ENCODE data around the gene PRDM16.

The PRDM16 gene

DNA sequence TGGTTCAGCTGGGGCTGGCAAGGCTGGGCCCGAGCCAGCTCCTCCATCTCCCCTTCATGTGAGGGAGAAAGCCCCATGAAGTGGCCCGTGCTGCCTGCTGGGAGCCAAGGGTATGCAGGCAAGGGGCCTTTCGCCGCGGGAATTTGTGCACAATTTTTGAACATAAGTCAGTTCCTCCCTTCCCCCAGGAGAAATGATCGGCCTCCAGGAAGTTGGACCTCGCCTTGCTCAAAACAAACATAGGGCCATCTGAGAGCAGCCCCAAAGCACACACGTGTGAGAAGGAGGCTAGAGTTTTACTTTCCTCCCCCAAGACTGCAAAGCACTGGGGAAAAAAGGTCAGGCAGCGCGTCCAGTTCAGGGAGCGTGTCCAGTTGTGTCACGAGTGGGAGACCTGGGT lies 64.7 kb downstream of the PRDM16 start:
- DNase-seq (ENCODE audit: extremely low read depth, insufficient read length), result no peak
- TF ChIP-seq, protein P1, sequence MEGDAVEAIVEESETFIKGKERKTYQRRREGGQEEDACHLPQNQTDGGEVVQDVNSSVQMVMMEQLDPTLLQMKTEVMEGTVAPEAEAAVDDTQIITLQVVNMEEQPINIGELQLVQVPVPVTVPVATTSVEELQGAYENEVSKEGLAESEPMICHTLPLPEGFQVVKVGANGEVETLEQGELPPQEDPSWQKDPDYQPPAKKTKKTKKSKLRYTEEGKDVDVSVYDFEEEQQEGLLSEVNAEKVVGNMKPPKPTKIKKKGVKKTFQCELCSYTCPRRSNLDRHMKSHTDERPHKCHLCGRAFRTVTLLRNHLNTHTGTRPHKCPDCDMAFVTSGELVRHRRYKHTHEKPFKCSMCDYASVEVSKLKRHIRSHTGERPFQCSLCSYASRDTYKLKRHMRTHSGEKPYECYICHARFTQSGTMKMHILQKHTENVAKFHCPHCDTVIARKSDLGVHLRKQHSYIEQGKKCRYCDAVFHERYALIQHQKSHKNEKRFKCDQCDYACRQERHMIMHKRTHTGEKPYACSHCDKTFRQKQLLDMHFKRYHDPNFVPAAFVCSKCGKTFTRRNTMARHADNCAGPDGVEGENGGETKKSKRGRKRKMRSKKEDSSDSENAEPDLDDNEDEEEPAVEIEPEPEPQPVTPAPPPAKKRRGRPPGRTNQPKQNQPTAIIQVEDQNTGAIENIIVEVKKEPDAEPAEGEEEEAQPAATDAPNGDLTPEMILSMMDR (IDR thresholded peaks at IDR 0.05; ENCODE audit: insufficient read depth, low read length, poor library complexity, severe bottlenecking), result no peak
- Histone ChIP-seq H3K36me3 (ENCODE audit: control insufficient read depth, insufficient read depth, low read length) (no peaks in the 10 kb centered on the region), H3K27me3 (replicated peaks; ENCODE audit: control insufficient read depth, insufficient read depth, low read length) (no peaks in the 10 kb centered on the region), H3K4me3 (replicated peaks; ENCODE audit: low read depth, low read length) (no peak overlapping the region)

DNA sequence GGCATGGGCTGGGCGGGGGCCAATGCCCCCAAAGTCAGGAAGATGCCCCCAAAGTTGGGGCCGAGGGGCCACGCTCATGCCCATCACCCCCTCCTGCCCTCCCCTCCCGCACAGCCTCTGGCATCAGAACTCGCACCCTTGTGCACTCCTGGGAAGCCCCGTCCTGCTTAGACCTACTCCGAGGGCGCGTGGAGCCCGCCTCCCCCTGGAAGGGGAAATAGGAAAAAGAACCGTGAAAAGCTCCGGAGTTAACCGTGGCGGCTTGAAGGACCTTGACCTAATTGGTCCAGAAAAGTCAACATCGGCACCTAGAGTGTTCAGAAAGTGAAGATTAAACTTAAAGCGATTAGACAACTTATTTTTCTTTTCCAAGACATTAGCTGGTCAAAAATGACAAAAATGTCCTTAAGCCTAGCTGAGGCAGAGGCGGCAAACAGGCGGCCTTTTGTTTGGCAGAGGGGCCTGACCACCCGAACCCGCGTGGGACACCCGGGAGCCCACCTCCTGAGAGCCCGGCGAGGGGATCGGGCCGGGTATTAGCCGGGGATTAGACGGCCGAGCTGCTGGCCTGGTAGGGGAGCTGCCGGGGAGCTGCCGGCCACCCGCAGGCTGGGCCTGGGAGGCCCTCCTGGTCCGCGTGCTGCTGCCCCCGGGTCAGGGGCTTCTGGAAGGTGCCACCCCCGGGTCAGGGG lies 65.5 kb downstream of the PRDM16 start:
- DNase-seq (ENCODE audit: extremely low read depth, insufficient read length), result no peak
- Histone ChIP-seq H3K36me3 (ENCODE audit: control insufficient read depth, insufficient read depth, low read length) (no peaks in the 10 kb centered on the region), H3K4me3 (replicated peaks; ENCODE audit: low read depth, low read length) (no peak overlapping the region), H3K27me3 (replicated peaks; ENCODE audit: control insufficient read depth, insufficient read depth, low read length) (no peaks in the 10 kb centered on the region)
- TF ChIP-seq, protein P1 (IDR thresholded peaks at IDR 0.05; ENCODE audit: insufficient read depth, low read length, poor library complexity, severe bottlenecking), result no peak

DNA sequence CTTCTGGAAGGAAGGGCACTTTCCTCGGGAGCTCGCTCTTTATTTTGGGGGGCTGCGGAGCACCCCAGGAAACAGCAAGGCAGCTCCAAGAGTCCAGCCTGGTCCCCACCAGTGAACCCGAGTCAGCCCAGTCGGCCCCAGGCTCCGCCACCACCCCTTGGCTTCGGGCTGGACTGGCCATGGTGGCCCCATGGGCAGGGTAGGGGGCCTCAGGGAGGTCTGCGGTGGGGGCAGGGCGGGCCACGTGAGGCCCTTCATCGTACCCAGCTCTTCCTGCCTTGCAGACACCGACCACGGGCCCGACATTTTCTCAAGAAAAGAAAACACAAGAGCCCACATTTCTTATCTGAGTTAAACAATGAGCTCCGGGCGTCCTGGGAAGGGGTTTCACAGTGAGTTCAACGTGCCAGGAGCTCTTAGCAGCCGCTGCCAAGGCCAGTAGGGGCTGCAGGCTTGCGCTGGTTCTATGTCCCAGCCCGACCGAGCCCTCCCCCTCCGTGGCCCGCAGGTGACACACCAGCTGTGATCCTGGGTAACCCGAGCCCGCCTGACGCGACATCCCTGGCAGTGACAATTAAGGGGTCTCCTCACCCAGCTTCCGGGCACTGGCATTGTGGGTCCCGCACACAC lies 66.2 kb downstream of the PRDM16 start:
- DNase-seq (ENCODE audit: extremely low read depth, insufficient read length), result no peak
- Histone ChIP-seq H3K4me3 (replicated peaks; ENCODE audit: low read depth, low read length) (no peak overlapping the region), H3K36me3 (ENCODE audit: control insufficient read depth, insufficient read depth, low read length) (no peaks in the 10 kb centered on the region), H3K27me3 (replicated peaks; ENCODE audit: control insufficient read depth, insufficient read depth, low read length) (no peaks in the 10 kb centered on the region)
- TF ChIP-seq, protein P1 (IDR thresholded peaks at IDR 0.05; ENCODE audit: insufficient read depth, low read length, poor library complexity, severe bottlenecking), result no peak

DNA sequence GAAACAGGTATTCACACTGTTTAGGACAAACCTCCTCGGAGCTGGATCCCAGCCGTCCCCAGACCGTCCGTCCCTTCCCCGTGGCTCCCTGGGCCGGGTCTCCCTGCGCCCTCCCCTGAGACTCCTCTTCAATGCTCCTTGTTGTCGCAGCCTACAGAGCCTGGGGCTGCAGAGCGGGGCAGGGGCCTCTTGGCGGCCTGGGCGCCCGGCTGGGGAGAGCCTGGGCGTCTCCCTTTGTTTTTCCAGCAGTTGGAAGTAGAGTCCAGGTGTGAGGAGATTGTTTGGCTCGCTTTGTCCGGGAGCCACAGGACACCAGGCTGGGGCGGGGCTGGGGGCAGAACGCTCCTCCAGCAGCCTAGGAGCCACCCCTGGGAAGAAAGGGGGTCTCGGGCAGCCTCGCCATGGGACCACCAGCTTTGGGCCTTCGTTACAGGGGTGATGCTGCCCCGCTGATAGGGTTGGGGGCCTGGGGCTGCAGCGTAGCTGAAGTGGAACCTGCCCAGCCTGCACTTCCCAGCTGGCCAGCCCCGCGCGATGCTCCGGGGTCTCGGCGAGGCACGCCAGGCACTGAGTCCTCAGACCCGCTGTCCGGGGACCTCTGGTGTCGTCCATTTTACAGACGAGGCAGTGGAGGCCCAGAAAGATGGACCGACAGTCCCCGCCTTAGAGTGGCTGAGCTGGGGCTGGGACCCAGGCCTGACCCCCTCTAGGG lies 66.9 kb downstream of the PRDM16 start:
- TF ChIP-seq, protein P1 (IDR thresholded peaks at IDR 0.05; ENCODE audit: insufficient read depth, low read length, poor library complexity, severe bottlenecking), result no peak
- Histone ChIP-seq H3K36me3 (ENCODE audit: control insufficient read depth, insufficient read depth, low read length) (no peaks in the 10 kb centered on the region), H3K27me3 (replicated peaks; ENCODE audit: control insufficient read depth, insufficient read depth, low read length) (no peaks in the 10 kb centered on the region), H3K4me3 (replicated peaks; ENCODE audit: low read depth, low read length) (no peak overlapping the region)
- no peak for DNase-seq (ENCODE audit: extremely low read depth, insufficient read length)

DNA sequence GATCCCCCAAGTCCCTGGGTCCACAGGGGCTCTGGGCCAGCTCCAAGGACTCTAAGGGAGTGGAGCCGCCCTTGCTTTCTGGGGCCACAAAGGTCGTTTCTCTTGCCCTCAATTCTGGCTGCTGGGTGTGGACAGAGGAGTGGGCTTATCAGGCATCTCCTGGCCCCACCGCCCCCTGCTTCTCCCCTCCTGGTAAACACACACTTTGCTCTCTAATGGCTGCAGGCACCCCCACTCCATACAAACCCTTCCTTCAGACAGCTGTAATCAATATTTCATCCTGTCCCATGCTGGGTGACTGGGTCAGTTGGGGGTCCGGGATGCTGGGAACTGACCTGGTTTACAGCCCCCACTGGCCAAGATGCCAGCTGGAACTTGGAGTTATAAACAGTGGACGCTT lies 67.5 kb downstream of the PRDM16 start:
- no peak for DNase-seq (ENCODE audit: extremely low read depth, insufficient read length)
- Histone ChIP-seq H3K4me3 (replicated peaks; ENCODE audit: low read depth, low read length) (no peak overlapping the region), H3K27me3 (replicated peaks; ENCODE audit: control insufficient read depth, insufficient read depth, low read length) (no peaks in the 10 kb centered on the region), H3K36me3 (ENCODE audit: control insufficient read depth, insufficient read depth, low read length) (no peaks in the 10 kb centered on the region)
- TF ChIP-seq, protein P1 (IDR thresholded peaks at IDR 0.05; ENCODE audit: insufficient read depth, low read length, poor library complexity, severe bottlenecking), result no peak

All from GM06990 (cell line).